K562 (cell line): Measurements from ENCODE around the gene CHKB. TPM values are rescaled to one million over a fixed set of nuclear protein-coding genes. Genes with fewer than 3 reads are reported as not detected.

Experiments
- CCAR2 ChIP-seq: fragments of 200-400 bp; formaldehyde crosslinking; IDR thresholded peaks from 2 replicates; pipeline ENCODE4 v1.6.1; 2017; ENCODE audit warnings: mild to moderate bottlenecking, low read depth, low read length
- FOXP1 ChIP-seq: sonication (generic); formaldehyde crosslinking; IDR thresholded peaks from 2 replicates; pipeline ENCODE4 v1.8.0; 2022; ENCODE audit warnings: mild to moderate bottlenecking, missing genetic modification reagents
- HNRNPLL ChIP-seq: fragments of 200-400 bp; formaldehyde crosslinking; IDR thresholded peaks from 2 replicates; pipeline ENCODE4 v1.6.1; 2017; ENCODE audit warnings: low read length, low read depth, mild to moderate bottlenecking; ENCODE audit not compliant: poor library complexity, severe bottlenecking
- MTA2 ChIP-seq: fragments of 450-650 bp; IDR thresholded peaks from 2 replicates; pipeline ENCODE4 v1.6.1; 2016; ENCODE audit warnings: low read depth
- POLR2B ChIP-seq: fragments of 450-650 bp; IDR thresholded peaks from 2 replicates; pipeline ENCODE4 v1.6.1; 2018; ENCODE audit warnings: low read depth; ENCODE audit not compliant: partially characterized antibody
- UBTF ChIP-seq, 2 experiments: IDR thresholded peaks; 2 replicates each; pipeline ENCODE4 v1.6.1; 2012; ENCODE audit warnings: improper control_type of control experiment in 2 of 2, low read depth in 2 of 2, low read length in 2 of 2, borderline replicate concordance in 1 of 2
- WHSC1 ChIP-seq: IDR thresholded peaks from one replicate; pipeline ENCODE4 v1.6.1; 2012; ENCODE audit warnings: low read length, control low read depth, inconsistent platforms
- ZNF324 ChIP-seq: fragments of 250-450 bp; sonication (Bioruptor Pico); IDR thresholded peaks from 2 replicates; pipeline ENCODE4 v1.4.0; 2020; ENCODE audit warnings: mild to moderate bottlenecking
- ZSCAN32 ChIP-seq: fragments of 450-650 bp; formaldehyde crosslinking; IDR thresholded peaks from 2 replicates; pipeline ENCODE4 v1.4.0; 2020; ENCODE audit warnings: mild to moderate bottlenecking, moderate library complexity
- polyA plus RNA-seq, 8 experiments: library from polyadenylated mRNA; depleted of rRNA in 4 of 8; stranded (reverse) in 5 of 8; unstranded in 3 of 8; fragments of >200 nt; fragmentation: Nextera tagmentation in 2 of 8; fragmentation: Illumina TruSeq in 1 of 8; extraction: Ambion mirVana in 2 of 8; extraction: Trizol in 1 of 8; gene quantifications; 2 replicates each; pipeline versions ENCODE4 v1.2.1 to v1.2.3, GENCODE V29; 2011 to 2014; ENCODE audit warnings: inconsistent platforms in 1 of 8, missing spikeins in 1 of 8
- total RNA-seq, 7 experiments: library from RNA; depleted of rRNA in 6 of 7; stranded (reverse); fragments of >200 nt in 6 of 7; fragmentation: Illumina TruSeq in 2 of 7; extraction: Trizol in 2 of 7; gene quantifications; 2 replicates each; pipeline versions ENCODE4 v1.2.1 to v1.2.3, GENCODE V29; 2011 to 2021; ENCODE audit warnings: low replicate concordance in 1 of 7
- TF ChIP-seq, protein P1 (sequence below), 2 experiments: fragments of 450-650 bp in 1 of 2; sonication (generic) in 1 of 2; formaldehyde crosslinking in 1 of 2; IDR thresholded peaks; 2 replicates each; pipeline versions ENCODE4 v1.7.1 to v1.9.0; 2016 to 2022; ENCODE audit warnings: inconsistent platforms in 1 of 2, mild to moderate bottlenecking in 1 of 2, missing genetic modification reagents in 1 of 2
- TF ChIP-seq, protein P2 (sequence below): fragments of 450-650 bp; conservative IDR thresholded peaks from 2 replicates; pipeline ENCODE4 v1.6.1; 2016; ENCODE audit warnings: missing genetic modification characterization, low read depth, mild to moderate bottlenecking, control low read depth, missing compliant biosample characterization
- TF ChIP-seq, protein P3 (sequence below): fragments of 250-450 bp; sonication (Bioruptor Pico); IDR thresholded peaks from 2 replicates; pipeline ENCODE4 v1.5.0; 2020; ENCODE audit warnings: mild to moderate bottlenecking

Gene CHKB
- total and polyA plus RNA-seq, 9 of the 15 experiments (the other 6 are each of a cell fraction or from before 2014, with no cell fraction given), result 2.7 to 31.0 (median 11.0) TPM

GRCh38 chr22:50628543-50629134 is 46.0 kb upstream of the CHKB start (continued):
- TF ChIP-seq, protein P1, sequence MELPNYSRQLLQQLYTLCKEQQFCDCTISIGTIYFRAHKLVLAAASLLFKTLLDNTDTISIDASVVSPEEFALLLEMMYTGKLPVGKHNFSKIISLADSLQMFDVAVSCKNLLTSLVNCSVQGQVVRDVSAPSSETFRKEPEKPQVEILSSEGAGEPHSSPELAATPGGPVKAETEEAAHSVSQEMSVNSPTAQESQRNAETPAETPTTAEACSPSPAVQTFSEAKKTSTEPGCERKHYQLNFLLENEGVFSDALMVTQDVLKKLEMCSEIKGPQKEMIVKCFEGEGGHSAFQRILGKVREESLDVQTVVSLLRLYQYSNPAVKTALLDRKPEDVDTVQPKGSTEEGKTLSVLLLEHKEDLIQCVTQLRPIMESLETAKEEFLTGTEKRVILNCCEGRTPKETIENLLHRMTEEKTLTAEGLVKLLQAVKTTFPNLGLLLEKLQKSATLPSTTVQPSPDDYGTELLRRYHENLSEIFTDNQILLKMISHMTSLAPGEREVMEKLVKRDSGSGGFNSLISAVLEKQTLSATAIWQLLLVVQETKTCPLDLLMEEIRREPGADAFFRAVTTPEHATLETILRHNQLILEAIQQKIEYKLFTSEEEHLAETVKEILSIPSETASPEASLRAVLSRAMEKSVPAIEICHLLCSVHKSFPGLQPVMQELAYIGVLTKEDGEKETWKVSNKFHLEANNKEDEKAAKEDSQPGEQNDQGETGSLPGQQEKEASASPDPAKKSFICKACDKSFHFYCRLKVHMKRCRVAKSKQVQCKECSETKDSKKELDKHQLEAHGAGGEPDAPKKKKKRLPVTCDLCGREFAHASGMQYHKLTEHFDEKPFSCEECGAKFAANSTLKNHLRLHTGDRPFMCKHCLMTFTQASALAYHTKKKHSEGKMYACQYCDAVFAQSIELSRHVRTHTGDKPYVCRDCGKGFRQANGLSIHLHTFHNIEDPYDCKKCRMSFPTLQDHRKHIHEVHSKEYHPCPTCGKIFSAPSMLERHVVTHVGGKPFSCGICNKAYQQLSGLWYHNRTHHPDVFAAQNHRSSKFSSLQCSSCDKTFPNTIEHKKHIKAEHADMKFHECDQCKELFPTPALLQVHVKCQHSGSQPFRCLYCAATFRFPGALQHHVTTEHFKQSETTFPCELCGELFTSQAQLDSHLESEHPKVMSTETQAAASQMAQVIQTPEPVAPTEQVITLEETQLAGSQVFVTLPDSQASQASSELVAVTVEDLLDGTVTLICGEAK (IDR thresholded peaks at IDR 0.05), result peak; percentile 70
- TF ChIP-seq, protein P1 (CRISPR knock-in tag; IDR thresholded peaks at IDR 0.05), result no peak
- TF ChIP-seq ZSCAN32 (CRISPR knock-in tag) (no peak), FOXP1 (no peak; the same call in 1 of the 2 replicates), ZNF324 (no peak), UBTF (IDR thresholded peaks at IDR 0.05; ENCODE audit: borderline replicate concordance in 1 of 2, low read depth in 2 of 2, low read length in 2 of 2) (peak in 1 of 2 experiments; percentile 15; a peak in 1 of 4 replicates), CCAR2 (no peak), MTA2 (no peak; the same call in 1 of the 2 replicates), WHSC1 (no peak), HNRNPLL (no peak), POLR2B (no peak)
- TF ChIP-seq, protein P2, sequence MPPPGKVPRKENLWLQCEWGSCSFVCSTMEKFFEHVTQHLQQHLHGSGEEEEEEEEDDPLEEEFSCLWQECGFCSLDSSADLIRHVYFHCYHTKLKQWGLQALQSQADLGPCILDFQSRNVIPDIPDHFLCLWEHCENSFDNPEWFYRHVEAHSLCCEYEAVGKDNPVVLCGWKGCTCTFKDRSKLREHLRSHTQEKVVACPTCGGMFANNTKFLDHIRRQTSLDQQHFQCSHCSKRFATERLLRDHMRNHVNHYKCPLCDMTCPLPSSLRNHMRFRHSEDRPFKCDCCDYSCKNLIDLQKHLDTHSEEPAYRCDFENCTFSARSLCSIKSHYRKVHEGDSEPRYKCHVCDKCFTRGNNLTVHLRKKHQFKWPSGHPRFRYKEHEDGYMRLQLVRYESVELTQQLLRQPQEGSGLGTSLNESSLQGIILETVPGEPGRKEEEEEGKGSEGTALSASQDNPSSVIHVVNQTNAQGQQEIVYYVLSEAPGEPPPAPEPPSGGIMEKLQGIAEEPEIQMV, result no peak
- TF ChIP-seq, protein P3, sequence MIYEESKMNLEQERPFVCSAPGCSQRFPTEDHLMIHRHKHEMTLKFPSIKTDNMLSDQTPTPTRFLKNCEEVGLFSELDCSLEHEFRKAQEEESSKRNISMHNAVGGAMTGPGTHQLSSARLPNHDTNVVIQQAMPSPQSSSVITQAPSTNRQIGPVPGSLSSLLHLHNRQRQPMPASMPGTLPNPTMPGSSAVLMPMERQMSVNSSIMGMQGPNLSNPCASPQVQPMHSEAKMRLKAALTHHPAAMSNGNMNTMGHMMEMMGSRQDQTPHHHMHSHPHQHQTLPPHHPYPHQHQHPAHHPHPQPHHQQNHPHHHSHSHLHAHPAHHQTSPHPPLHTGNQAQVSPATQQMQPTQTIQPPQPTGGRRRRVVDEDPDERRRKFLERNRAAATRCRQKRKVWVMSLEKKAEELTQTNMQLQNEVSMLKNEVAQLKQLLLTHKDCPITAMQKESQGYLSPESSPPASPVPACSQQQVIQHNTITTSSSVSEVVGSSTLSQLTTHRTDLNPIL (CRISPR knock-in tag), result no peak
